ENCODE data around the gene GABBR2. TPM values are rescaled to one million over a fixed set of nuclear protein-coding genes. Genes with fewer than 3 reads are reported as not detected.

Gene GABBR2
- total RNA-seq, 2 donors from 2014 or later, result 1.2 to 1.3 TPM

DNA sequence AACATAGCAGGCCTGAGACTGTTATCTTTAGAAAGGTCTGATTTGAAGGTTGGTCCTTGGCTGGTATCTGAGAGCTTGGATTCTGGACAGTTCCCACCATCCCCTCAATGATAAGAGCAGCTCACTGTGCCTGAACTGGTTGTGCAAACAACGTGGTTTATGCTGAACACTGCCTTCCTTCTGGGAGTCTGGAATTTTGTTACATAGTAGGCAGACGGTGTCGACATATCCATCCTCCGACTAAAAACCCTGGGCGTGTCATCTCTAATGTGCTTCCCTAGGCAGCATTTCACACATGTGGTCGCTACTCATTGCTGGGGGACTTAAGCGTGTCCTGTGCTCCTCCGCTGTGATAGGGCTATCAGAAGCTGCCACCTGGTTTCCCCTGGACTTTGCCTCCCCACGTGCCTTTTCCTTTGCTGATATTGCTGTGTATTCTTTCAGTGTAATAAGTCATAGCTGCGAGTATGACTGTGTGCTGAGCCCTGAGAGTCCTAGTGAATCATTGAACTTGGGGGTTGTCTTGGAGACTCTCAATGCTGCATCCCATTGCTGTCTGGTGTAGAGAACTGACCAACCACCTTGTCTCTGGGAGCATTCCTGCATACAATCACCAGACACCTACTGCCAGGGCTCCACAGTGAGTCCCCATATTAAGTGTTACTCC lies 334.2 kb downstream of the GABBR2 start:
- Histone ChIP-seq H3K4me1 (ENCODE audit: control insufficient read depth, insufficient read depth, low read length) (peaks cover 6% of the 10 kb centered on the region), H3K27me3 (ENCODE audit: control insufficient read depth, insufficient read depth, low read length, poor library complexity, severe bottlenecking) (no peaks in the 10 kb centered on the region), H3K9me3 (ENCODE audit: control insufficient read depth, low read length) (no peaks in the 10 kb centered on the region), H3K9ac (ENCODE audit: extremely low read depth, low read length, poor library complexity, severe bottlenecking) (no peak overlapping the region), H3K27ac (ENCODE audit: low read depth, low read length) (no peak overlapping the region), H3K4me3 (ENCODE audit: low read length) (no peak overlapping the region), H3K36me3 (ENCODE audit: control insufficient read depth, insufficient read depth, low read length) (no peaks in the 10 kb centered on the region)
- no peak overlapping the region for H3K4me3 Mint-ChIP-seq
- H3K36me3 Mint-ChIP-seq (ENCODE audit: low read depth), result no peaks in the 10 kb centered on the region
- H3K4me1 Mint-ChIP-seq, result peaks cover 21% of the 10 kb centered on the region
- H3K27me3 Mint-ChIP-seq (ENCODE audit: insufficient read depth), result no peaks in the 10 kb centered on the region
- DNase-seq, result peak; percentile 77
- no peaks in the 10 kb centered on the region for H3K9me3 Mint-ChIP-seq
- TF ChIP-seq, protein P1, sequence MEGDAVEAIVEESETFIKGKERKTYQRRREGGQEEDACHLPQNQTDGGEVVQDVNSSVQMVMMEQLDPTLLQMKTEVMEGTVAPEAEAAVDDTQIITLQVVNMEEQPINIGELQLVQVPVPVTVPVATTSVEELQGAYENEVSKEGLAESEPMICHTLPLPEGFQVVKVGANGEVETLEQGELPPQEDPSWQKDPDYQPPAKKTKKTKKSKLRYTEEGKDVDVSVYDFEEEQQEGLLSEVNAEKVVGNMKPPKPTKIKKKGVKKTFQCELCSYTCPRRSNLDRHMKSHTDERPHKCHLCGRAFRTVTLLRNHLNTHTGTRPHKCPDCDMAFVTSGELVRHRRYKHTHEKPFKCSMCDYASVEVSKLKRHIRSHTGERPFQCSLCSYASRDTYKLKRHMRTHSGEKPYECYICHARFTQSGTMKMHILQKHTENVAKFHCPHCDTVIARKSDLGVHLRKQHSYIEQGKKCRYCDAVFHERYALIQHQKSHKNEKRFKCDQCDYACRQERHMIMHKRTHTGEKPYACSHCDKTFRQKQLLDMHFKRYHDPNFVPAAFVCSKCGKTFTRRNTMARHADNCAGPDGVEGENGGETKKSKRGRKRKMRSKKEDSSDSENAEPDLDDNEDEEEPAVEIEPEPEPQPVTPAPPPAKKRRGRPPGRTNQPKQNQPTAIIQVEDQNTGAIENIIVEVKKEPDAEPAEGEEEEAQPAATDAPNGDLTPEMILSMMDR (conservative IDR thresholded peaks at IDR 0.05), result no peak
- WGBS, 2 experiments (ENCODE audit: insufficient coverage in 1 of 2, insufficient read length in 1 of 2), result 90% methylated on average over 9 to 10 of the region's 10 CpGs
- peak overlapping the region; percentile 72 for H3K27ac Mint-ChIP-seq

DNA sequence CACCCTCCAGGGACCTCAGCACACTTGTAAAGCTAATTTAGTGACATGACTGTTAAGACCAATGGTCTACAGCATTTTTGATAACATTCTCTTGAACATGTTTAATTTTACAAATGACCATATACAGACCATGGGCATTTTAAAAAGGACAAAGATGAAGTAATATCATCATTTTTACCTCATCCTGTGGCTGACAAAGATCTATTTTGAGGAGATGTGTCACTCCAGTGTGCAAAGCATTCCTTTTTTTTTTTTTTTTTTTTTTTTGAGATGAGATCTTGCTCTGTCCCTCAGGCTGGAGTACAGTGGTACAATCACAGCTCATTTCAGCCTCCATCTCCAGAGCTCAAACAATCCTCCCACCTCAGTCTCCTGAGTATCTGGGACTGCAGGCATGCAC lies 335.1 kb downstream of the GABBR2 start:
- TF ChIP-seq, protein P1 (conservative IDR thresholded peaks at IDR 0.05), result no peak
- Mint-ChIP-seq H3K9me3 (no peaks in the 10 kb centered on the region), H3K4me1 (peaks cover 21% of the 10 kb centered on the region), H3K27me3 (ENCODE audit: insufficient read depth) (no peaks in the 10 kb centered on the region), H3K36me3 (ENCODE audit: low read depth) (no peaks in the 10 kb centered on the region), H3K27ac (no peak overlapping the region), H3K4me3 (no peak overlapping the region)
- Histone ChIP-seq H3K36me3 (ENCODE audit: control insufficient read depth, insufficient read depth, low read length) (no peaks in the 10 kb centered on the region), H3K27me3 (ENCODE audit: control insufficient read depth, insufficient read depth, low read length, poor library complexity, severe bottlenecking) (no peaks in the 10 kb centered on the region), H3K9me3 (ENCODE audit: control insufficient read depth, low read length) (no peaks in the 10 kb centered on the region), H3K9ac (ENCODE audit: extremely low read depth, low read length, poor library complexity, severe bottlenecking) (no peak overlapping the region), H3K4me1 (ENCODE audit: control insufficient read depth, insufficient read depth, low read length) (peaks cover 6% of the 10 kb centered on the region), H3K27ac (ENCODE audit: low read depth, low read length) (no peak overlapping the region), H3K4me3 (ENCODE audit: low read length) (no peak overlapping the region)
- DNase-seq, result no peak

DNA sequence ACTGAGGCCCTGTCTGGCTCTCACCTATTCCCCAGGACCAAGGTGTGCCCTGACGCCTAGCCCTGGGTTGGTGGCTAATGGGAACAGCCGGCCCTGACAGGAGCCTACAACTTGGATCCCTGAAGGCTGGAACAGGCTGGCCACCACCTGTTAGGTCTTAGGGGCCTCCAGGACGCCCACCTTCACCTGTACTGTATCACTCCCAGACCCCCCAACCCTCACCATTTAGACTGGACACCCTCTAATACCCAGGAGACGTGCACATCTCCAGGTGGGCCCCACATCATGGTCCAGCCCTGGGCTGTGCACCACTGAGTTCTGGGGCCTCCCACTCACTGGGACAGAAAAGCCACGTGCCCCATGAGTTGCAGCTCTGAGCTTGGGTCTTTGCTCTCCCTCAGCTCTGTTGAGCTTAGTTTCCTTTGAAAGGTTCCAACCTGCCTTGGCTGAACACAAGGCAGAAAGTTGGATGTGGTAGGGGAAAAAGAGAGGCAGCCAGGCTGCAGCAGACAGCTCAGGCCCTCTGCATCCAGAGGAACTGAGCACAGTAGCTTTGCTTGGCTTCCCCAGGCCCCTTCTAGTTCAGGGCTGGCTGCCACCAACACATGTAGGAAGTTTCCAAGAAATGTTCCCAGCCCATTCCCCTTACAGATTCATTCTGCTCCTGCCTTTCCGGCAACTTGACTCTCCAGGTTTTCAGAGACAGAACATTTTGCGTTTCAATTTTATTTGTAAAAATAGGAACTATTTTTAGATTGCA lies 336.5 kb downstream of the GABBR2 start:
- H3K27me3 Mint-ChIP-seq (ENCODE audit: insufficient read depth), result no peaks in the 10 kb centered on the region
- TF ChIP-seq, protein P1 (conservative IDR thresholded peaks at IDR 0.05), result no peak
- no peaks in the 10 kb centered on the region for H3K9me3 Mint-ChIP-seq
- H3K4me1 Mint-ChIP-seq, result peaks cover 17% of the 10 kb centered on the region
- no peaks in the 10 kb centered on the region for H3K9me3 ChIP-seq (ENCODE audit: control insufficient read depth, low read length)
- no peak overlapping the region for H3K27ac Mint-ChIP-seq
- H3K36me3 Mint-ChIP-seq (ENCODE audit: low read depth), result no peaks in the 10 kb centered on the region
- no peak overlapping the region for H3K4me3 ChIP-seq (ENCODE audit: low read length)
- no peak overlapping the region for H3K4me3 Mint-ChIP-seq
- H3K4me1 ChIP-seq (ENCODE audit: control insufficient read depth, insufficient read depth, low read length), result peaks cover 6% of the 10 kb centered on the region
- H3K27ac ChIP-seq (ENCODE audit: low read depth, low read length), result no peak overlapping the region
- no peak for DNase-seq
- H3K36me3 ChIP-seq (ENCODE audit: control insufficient read depth, insufficient read depth, low read length), result no peaks in the 10 kb centered on the region
- WGBS, 2 experiments (ENCODE audit: insufficient coverage in 1 of 2, insufficient read length in 1 of 2), result 75 to 94% methylated on average over 3 to 7 of the region's 7 CpGs
- H3K9ac ChIP-seq (ENCODE audit: extremely low read depth, low read length, poor library complexity, severe bottlenecking), result no peak overlapping the region
- no peaks in the 10 kb centered on the region for H3K27me3 ChIP-seq (ENCODE audit: control insufficient read depth, insufficient read depth, low read length, poor library complexity, severe bottlenecking)
